Stimulated activated CD8-positive, alpha-beta memory T cell treated with anti-CD3 and anti-CD28 coated beads, Interleukin-7, amount 100 ng/mL, for 4 hours (primary cell): ENCODE results near the gene CACNA2D2.

Experiments used
- DNase-seq, 2 donors: peaks; one replicate each; pipeline ENCODE4 v3.0.0-alpha.2; 2020; ENCODE audit warnings: low read depth in 2 of 2

The CACNA2D2 gene

GRCh38 chr3:50395070-50395860, 108.2 kb downstream of the CACNA2D2 start:
- DNase-seq: no peak

DNA sequence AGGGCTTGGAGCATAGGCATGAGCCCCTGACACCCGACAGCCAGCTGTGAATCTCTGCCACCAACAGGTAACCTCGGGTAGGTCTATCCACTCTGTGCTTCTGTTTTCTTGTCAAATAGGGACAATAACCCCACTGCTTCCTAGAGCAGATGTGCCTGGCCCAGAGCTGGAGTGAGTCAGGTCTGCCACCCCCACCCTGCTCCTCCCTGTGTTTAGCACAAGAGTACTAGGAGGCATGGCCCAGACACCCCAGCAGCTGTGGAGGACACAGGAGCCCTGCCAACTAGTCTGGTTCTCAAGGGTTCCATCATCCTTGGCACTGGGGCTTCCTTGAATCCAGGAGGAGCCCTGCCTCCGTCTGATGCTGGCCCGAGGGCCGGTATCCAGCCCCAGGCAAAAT, 110.4 kb downstream of the CACNA2D2 start:
- no peak for DNase-seq

GRCh38 chr3:50392101-50392715, 111.2 kb downstream of the CACNA2D2 start:
- no peak for DNase-seq

DNA sequence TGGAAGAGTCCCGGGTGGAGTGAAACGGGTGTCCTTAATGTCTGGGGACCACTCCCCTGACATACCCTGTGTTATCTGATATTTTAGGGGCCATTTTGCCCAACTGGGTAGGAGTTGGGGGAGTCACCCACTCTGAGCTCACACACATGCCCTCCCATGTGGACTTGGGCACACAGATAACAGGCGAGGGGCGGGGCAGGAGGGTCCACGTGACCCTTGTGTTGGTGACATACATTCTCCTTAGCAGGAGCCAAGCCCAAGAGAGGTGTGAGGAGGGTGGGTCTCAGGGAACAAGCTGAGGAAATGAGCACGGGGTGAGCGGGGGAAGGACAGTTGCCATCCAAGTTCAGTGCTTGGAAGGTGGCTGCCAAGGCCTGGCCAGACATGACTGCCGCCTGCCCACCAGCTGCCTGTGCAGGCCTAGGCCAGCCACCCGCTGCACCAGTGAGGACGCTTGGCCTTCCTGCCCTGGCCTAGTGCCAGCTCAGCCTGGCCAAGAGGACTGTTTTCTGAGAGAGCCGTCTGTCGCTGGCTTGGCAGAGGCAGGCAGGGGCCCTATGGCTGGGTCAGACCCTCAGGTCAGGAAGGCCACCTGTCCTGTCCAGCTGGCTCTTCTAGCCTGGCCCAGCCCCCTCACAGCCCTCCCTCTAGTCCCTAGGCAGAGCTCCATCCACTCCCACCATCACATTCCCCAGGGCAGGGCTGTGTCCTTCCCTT, 112.8 kb downstream of the CACNA2D2 start:
- DNase-seq: no peak

DNA sequence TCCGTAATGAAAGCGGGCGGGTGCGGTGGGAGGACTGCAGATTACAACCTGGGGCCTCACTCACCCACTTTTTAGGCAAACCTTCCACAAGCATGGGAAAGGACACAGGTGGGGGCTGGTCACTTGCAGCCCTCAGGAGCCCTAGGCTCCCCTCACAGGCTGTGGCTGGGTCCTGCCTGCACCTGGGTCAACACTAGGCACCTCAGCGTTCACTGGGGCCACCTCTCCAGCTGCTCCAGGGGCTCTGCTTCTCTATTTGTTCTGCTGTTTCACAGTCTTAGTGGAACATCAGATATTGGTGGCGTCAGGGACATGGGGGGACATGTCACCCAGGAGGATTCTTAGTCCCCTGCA, 114.0 kb downstream of the CACNA2D2 start:
- DNase-seq: no peak

- DNase-seq: no peak
These were observed 114.6 kb downstream of the CACNA2D2 start for GRCh38 chr3:50388720-50389413.

- DNase-seq: no peak
These were observed 115.3 kb downstream of the CACNA2D2 start for GRCh38 chr3:50388016-50388719.

- no peak for DNase-seq
These were observed 117.7 kb downstream of the CACNA2D2 start for GRCh38 chr3:50385754-50386153.

GRCh38 chr3:50383750-50384149, 119.7 kb downstream of the CACNA2D2 start:
- no peak for DNase-seq

- no peak for DNase-seq
These were observed 120.7 kb downstream of the CACNA2D2 start for GRCh38 chr3:50382722-50383121.

DNA sequence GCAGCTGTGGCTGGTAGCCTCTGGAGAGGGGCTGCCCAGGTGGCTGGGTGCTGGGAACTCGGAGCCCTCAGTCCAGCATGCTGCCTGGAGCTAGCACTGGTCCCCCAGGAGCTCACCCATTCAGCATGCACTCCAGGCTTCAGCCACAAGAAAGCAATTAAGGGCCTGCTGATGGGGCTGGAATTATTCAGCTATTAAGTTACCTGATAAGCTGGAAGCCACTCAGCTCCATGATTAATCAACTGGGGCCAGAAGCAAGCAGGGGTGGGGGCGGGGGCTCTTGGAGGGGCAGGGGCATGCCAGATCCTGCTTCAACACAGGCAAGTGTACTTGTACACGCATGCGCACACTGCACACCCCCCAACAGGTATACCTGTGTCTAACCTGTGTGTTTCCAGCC, 122.1 kb downstream of the CACNA2D2 start:
- no peak for DNase-seq

- no peak for DNase-seq
These were observed 122.9 kb downstream of the CACNA2D2 start for GRCh38 chr3:50380405-50381085.

DNA sequence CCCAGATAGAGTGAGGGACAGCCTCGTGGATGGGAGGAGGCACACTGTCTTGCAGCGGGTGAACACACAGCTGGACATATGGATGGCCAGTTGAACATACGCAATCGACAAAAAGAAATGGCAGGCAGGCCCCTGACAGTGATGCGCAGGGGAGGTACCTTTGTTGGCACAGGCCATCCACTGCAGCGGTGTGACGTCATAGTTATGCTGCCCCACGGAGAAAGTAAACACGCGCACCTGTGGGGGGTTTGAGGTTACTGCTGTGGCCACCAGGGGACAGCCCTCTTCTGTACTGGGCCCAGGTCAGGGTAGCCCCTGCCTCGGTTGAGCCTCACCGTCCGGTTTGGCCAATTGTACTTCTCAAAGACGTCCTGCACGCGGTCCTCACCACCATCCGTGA, 124.7 kb downstream of the CACNA2D2 start:
- no peak for DNase-seq

- no peak for DNase-seq
These were observed 125.4 kb downstream of the CACNA2D2 start for GRCh38 chr3:50378024-50378423.

GRCh38 chr3:50375258-50375931, 128.0 kb downstream of the CACNA2D2 start:
- DNase-seq: no peak

DNA sequence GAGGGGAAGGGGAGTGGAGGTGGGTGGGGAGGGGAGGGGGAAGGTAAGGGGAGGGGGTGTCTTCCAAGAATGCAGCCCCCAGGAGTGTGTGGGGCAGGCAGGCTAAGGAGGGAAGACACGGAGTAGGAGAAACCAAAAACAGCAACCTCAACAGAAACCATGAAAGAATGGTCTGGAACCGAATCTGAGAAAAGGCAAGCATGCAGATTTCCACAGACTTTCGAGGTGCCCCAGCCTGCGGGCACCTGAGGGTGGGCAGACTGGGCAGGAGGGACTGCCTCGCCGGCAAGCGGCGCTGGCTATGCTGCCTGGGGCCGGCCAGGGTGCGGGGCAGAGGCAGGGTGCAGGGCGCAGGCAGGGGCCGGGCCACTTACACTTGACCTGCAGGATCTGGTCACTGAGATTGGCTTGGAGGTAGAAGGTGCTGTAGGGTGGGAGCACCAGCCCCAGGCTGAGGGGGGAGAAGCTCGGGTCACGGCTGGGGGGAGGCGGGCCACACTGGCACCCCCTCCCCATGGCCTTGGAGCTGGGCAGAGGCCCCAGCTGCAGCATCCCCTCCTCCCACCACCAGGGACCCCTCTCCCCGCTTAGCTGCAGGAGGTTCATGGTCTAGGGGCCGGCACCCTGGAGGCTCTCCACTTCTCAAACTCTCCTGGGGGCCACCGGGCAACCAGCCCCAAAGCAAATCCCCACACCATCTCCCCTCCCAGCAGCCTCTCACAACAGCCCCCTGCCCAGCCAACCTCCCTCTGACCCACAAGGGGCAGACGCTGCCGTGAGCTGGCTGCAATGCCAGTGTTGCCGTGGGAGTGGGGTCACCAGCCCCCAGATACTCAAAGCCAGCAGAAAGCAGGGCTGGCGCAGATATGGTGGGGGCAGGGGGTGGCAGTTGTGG, 128.8 kb downstream of the CACNA2D2 start:
- DNase-seq: no peak

DNA sequence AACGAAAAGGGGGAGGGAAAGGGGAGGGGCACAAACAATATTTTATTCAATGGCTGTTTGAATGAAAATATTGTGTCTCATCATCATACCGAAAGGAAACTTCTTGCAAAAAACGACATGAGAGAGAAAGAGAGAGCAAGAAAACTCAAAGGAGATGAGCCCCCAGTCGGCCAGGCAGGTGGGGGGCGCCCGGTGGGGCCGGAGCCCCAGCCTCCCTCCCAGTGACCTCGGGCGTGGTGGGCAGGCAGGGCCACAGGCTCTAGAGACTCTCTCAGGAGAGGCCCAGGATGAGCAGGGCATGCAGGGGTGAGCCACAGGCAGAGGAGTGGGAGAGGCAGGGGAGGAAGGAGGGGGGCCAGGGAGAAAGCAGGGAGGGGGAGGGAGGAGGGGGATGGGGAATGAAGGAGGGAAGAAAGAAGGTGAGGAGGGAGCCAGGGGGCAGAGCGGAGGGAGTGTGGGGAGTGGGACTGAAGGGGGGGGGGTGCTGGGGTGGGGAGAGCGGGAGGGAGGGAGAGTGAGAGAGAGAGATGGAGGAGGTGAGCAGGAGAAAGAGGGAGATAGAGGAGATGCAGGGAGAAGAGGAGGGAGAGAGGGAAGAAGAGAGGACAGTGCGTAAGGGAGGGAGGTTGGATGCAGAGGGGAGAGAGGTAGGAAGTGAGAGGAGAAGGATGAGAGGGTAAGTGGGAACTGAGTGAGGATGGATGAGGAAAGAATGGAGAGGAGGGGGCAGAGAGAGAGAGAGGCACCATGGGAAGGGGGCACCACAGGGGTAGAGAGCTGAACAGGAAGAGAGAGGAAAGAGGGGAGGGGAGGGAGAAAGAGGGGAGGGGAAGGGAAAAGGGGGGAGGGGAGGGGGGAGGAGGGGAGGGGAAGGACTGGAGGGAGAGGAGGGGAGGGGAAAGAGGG, 130.0 kb downstream of the CACNA2D2 start:
- DNase-seq: no peak

GRCh38 chr3:50372349-50372748, 131.1 kb downstream of the CACNA2D2 start:
- DNase-seq: no peak
